CD4-positive, alpha-beta T cell treated with Interferon gamma for 1 hour (primary cell): Measurements from ENCODE around the gene PTGDS.

Experiments used
- DNase-seq: peaks from one replicate; pipeline ENCODE4 v3.0.0-alpha.2; 2020

Gene PTGDS

DNA sequence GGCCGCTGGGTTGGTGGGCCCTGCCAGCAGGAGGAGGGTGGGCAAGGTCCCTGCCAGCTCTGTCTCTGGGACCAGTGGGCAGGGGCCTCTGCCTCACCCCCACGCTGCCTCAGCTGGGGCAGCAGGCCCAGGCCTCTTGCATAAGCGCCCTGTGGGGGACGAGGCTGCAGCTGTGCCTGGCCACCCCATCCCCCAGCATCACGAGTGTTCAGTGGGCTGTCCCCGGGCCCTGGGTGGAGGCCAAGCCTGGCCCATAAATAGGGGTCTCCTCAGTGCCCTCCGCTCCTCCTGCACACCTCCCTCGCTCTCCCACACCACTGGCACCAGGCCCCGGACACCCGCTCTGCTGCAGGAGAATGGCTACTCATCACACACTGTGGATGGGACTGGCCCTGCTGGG lies at the start of gene PTGDS:
Gene PTGDS, plus strand, starts transcription at position 282 of the 400 bp plus-strand sequence. Its CDS starts 75 bp downstream, at position 357.
- DNase-seq, result no peak

DNA sequence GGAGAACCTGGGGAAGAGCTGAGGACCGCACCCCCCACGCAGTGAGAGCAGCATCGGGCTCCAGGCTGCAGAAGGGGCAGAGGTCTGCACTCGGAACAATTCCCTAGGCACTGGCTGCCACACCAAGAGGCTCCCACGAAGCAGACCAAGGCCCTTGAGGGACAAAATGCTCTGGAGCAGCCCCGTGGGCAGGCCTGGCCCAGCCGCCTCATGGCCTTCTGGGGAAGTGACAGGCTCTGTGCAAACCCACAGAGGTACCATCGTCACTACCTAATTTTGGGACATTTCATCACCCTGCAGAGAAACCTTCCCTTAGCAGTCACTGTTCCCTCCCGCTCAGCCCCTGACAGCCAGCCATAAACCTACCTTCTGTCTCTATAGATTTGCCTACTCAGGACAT lies 48.7 kb upstream of the PTGDS start:
- no peak for DNase-seq

DNA sequence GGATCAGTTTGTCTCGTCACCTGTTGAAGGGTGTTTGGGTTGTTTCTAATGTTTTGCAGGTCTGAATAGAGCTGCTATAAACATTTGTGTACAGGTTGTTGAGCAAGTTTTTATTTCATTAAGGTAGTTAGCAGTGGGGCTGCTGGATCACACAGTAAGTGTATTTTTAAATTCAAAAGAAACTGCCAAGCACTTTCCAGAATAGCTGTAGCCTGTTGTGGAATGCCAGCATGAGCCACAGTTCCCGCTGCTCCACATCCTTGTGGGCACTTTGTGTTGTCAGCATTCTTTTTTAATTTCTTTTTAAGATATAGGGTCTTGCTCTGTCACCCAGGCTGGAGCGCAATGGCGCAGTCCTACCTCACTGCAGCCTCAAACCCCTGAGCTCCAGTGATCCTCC lies 47.3 kb upstream of the PTGDS start:
- DNase-seq, result no peak

DNA sequence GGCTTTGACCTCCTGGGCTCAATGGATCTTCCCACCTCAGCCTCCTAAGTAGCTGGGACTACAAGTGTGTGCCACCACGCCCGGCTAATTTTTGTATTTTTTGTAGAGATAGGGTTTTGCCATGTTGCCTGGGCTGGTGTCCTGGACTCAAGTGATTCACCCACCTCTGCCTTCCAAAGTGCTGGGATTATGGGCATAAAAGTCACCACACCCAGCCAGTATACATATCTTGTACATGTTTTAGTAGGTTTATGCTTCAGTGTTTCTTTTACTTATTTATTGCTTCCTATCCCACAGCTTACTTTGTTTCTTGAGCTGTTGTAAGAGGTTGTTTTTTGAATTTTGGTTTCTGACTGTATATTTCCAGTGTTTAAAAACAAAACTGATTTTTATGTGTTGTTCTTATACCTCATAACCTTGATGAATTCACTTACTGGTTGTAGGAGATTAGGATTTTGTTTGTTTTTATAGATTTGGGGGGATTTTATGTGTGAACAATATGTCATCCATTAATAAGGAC lies 45.6 kb upstream of the PTGDS start:
- DNase-seq, result no peak

DNA sequence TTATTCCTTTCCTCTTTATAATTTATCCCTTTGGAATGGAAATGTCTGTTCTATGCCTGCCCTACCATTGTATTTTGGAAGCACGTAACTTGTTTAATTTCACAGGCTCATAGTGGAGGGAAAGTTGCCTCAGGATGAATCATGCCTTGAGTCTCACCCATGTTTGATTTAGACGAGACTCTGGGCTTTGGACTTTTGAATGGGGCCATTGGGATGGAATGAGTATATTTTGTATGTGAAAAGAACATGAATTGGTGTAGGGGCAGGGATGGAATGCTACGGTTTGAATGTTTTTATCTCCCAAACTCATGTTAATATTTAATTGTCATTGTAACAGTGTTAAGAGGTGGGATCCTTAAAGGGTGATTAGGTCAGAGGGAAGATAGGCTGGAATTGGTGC lies 43.0 kb upstream of the PTGDS start:
- no peak for DNase-seq

DNA sequence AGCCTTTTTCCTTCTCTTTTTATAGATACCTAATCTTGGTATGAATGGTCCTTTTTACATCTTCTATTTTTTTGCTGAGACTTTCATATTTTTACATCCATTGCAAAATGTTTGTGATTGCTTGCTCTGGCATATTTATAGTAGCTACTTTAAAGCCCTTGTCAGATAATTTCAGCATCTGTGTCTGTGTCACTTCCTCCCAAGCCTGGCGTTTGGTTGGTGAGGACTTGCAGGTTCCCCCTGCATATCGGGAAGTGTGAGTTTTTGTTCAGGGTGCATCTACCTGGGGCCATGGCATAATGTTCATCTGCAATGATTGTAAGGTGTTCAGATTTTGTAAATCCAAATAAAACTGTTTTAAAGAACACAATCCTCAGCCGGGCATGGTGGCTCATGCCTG lies 41.7 kb upstream of the PTGDS start:
- DNase-seq, result no peak

DNA sequence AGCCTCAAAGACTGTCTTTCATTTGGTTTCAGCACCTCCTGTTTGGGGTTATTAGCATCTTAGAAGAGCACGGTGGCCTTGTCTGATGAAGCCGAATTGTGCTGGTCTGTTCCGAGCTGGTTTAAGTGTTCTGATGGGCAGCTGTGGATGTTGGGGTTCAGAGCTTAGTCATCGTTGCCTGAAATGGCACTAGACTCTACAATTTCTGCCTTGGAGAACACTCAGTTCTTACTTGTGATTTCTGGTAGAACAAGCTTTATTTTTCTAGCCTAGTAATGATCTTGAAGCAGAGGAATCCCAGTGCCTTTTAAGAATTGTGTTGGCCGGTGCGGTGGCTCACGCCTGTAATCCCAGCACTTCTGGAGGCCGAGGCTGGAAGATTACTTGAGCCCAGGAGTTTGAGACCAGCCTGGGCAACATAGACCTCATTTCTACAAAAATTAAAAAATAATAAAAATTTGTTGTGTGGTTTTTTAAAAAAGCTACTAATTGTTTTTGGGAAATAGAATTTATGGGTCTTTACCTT lies 40.6 kb upstream of the PTGDS start:
- no peak for DNase-seq

DNA sequence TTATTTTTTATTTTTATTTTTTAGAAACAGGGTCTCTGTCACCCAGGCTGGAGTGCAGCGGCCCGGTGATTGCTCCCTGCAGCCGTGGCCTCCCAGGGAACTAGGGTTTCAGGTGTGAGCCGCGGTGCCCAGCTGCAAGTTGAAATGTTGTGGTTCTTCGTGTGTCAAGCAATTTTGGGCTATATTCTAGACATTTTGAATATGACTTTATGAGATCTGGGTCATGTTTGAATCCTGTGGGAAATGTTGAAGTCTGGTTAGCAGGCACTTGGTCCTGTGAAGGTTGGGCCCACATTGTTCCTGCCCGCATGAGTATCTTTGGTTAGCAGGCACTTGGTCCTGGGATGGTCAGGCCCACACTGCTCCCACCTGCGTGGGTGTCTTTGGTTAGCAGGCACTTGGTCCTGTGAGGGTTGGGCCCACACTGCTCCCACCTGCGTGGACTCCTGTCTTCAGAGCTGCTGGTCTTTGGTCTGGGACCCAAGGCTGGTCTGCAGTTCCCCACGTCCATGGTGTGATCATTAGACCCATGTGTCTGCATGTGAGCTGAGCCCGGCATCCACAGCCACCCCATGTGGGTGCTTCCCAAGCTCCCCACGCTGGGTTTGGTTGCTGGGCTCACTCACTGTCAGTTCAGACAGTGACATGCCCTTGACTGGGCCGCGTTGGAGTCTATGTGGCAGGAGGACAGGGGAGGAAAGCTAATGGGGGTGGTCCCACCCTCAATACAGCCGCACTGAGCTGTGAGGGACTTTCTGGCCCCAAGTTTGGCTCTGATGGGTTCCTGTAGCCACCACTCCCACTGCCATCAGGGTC lies 39.9 kb upstream of the PTGDS start:
- no peak for DNase-seq

DNA sequence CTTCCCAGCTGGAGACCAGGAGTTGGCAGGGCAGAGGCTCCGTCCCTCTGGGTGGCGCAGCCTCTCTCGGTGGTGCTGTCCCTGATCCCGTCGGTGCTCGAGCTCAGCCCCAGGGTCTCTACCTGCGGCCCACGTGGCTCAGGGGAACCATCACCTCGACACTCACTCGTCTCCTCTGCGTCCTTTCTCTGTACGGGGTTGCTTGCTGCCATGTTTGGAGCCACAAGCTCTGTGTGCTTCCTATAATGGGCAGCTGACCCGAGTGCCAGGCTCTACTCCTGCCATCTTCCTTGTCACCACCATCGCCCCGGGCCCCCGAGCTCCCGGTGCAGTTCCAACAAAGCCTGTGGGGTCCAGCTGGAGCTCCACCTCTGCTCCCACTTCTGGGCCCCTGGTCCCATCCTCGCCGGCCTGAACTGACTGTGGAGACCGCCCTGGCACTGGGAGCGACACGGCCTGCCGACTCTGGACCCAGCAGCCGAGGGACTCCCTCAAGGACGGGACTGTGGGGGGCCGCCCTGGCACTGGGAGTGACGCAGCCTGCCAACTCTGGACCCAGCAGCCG lies 37.8 kb upstream of the PTGDS start:
- DNase-seq, result no peak

DNA sequence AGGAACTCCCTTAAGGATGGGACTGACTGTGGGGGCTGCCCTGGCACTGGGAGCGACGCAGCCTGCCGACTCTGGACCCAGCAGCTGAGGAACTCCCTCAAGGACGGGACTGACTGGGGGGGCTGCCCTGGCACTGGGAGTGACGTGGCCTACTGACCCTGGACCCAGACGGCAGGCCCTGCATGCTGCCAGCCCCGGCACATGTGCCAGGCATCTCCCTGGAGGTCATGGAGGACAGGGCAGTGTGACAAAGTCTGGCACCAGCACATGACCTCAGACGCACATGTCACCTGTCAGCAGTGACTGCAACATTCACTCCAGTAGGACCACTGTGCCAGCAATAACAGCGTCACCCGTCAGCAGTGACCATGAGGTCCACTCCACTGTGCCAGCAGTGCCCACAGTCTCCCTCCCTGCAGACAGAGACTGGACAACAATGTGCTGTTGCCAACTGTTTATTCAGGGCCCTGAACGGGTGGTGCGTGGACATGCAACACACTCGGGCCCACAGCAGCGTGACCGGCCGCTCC lies 37.2 kb upstream of the PTGDS start:
- DNase-seq, result no peak

DNA sequence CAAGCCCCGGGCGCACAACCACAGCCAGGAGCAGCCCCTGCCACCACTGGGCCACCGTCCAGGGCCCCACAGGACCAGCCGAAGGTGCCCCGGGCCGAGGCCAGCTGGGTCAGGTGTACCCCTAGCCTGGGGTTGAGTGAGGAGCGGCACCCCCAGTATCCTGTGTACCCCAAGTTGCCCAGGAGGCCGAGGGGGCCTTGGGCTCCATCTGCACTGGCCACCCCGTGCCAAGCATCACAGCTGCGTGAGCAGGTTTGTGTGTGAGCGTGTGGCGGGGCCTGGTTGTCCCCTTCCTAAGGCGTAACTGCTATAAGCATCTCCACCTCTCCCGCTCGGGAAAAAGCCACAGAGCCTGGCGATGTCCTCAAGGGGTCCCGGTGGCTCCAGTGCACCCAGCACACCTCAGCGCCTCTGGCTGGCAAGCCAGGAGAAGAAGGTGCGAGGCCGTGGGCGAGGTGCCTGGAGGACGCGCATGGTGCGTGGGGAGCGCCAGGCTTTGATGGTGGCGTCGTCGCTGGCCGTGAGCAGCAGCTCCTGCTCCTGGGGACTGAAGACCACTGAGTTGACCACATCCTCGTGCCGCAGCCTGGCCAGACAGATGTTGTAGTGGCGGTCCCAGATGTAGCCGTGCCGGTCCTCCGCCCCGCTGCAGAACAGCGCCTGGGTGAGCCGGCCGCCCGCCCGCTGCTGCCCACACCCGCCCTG lies 36.6 kb upstream of the PTGDS start:
- DNase-seq, result no peak

DNA sequence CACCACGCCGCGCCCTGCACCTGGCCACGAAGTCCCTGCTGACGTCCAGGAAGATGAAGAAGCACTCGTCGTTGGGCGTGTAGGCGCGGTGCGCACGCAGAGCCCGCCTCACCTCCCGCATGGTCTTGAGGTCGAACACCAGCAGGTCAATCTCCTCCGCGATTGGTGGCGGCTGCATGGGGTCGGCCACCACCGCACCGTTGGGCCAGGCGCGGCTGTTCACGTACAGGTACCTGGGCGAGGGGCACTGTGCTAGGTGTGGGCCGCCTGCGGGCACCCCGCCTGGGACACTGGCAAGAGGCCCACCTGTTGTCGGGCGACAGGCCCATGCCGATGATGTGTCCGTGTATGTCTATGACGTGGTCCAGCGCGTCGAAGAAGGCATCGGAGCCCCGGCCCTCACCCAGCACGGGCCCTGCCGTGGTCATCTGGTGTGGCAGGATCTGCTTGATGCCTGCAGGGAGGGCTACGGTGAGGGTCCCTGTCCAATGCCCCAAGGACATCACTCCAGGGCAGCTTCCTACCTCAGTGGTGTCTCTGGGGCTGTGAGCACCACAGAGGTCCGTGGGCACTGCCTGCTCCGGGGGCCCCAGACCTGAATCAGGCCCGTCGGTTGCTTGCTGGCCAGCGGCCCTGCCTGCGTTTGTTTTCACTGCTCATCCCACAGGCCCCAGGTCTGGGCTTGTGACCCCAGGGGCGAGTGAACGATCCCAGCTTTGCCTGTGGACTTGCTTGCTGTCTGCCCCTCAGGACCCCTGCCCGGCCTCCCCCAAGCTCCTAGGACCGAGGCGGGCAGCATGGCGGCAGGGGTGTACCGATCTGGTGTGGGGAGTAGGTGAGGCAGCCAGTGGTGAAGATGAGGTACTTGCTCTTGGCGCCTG lies 35.8 kb upstream of the PTGDS start:
- DNase-seq, result no peak

DNA sequence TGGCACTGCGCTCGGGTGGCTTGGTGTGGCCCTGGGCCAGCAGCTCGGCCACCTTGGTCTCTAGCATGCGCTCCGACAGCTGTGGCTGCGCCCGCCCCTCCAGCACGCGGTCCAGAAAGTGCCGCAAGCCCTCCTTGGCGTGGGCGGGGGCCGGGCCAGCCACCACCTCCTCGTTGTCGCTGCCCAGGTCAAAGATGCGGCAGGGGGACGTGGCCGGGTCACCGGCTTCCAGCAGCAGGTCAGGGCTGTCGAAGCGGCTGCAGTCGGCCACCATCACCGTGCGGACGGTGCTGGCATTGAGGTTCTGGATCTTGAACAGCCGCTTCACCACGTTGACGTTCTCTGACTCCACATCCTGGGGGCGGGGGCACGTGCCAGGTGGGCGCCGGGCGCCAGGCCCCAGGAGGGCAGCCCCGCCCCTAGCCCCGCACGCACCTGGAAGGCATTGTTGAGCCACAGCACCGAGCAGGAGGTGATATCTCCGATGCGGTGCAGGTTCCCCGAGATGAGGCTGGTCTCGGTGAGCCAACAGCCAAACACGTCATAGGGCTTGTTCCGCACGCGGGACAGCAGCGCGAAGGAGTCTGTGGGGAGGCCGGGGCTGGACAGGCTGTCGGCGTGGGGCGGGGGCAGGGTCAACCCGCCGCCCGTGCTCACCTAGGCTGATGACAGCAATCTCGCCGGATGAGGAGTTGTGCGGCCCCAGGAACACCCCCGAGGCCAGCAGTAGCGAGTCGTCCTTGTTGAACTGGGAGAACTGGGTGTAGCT lies 35.0 kb upstream of the PTGDS start:
- no peak for DNase-seq

DNA sequence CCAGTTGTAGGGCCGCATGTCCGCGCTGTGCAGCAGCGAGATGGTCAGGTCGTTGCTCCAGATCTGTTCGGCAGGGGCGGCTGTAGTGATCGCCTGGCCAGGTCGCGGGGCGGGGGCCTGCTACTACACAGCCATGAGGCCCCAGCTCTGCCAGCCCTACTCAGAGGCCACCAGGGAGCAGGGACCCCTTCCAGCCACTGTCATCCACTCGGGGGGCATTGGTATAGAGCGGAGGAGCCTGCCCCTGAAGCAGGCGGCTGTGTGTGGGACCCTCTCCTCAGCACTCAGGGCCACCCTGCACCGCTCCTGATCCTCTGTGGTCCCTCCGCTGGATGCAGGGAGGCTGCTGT lies 34.4 kb upstream of the PTGDS start:
- no peak for DNase-seq

DNA sequence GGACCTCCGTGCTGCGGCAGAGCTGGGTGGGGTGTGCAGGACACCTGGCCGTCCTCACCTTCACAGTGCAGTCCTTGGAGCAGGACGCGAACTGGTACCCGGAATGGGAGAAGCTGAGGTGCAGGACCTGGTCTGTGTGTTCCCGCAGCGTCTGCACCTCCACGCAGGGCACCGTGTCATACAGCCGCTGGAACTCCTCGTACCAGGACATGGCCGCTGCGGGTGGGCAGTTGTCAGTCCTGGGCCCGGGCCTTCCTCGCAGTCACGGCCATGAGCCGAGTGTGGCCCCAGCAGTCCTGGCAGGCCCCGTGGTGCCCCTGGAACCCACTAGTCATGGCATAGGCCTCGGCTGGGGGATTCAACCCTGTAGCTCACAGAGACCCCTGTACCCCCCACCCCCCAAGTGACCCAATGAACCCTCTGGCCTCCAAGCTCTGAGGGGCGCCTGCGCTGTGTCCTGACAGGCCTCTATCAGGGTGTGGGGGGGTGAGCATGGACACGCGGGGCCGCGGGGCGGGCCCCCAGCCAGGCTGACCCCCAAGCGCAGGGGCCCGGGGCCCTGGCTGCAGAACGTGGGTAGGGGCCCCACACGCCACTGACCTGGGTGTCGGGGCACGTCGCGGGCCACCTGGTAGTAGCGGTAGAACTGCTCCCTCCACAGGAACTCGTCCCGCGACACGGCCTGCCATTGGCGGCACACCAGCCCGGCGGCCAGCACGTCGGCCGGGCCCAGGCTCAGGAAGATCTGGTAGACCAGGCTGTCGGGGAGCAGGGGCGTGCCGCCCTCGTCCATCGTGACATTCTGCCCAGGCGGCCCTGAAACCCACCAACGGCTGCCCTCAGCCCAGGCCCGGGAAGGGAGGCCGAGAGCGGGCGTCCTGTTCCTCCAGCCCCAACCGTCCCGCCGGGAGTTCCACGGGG lies 33.8 kb upstream of the PTGDS start:
- DNase-seq, result peak; percentile 8

DNA sequence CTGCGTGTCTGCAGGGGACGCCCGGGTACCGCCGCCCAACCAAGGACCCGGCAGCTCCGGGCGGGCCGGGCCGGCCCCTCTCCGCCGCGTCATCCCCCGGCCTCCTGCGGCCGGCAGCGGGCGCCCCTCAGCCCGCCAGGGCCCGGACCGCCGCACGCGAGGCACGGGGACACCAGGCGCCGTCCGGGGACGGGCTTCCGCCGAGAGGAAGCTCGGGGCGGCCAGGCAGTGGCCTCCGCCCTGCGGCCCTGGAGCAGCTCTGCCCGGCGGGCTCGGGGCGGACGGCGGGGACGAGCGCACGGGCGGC lies 33.1 kb upstream of the PTGDS start:
- DNase-seq, result no peak

DNA sequence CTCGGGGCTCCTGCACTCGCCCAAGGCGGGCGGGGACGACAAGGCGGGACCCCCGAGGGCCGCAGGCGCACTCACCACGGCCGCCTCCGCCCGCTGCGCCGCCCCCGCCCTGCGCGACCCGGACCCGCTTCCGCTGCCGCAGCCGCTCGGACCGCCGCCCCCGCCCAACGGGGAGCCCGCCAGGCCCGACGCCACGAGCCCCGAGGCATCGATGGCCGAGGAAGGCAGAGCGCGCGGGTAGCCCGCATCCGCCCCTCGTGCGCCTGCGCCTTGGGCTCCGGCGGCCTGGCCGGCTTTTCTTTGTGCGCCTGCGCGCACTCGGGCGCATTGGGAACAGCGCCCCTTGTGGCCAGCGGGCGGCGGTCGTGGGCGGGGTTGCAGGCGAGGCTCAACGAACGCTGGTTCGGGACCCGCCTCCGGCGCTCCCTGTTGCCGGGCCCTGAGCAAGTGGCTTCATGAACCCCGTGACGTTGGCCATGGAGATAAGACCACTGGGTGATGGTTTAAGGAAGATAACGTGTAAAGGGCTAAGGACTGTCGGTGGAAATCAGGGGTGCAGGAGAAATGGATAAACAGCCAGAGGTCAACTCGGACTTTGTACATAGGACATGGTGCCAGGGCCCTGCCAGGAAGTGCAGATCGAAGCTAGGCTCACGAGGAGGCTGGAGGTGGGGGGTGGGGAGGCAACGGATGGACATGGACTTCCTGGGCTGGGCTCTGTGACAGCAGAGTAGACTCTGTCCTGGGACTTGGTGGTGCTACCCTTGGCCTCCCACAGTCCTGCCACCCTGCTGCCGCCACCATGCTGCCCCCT lies 32.6 kb upstream of the PTGDS start, which contains the start of the genes C8G and FBXW5:
Gene C8G, plus strand, starts transcription at position 725 of the 814 bp plus-strand sequence. Its CDS starts 78 bp downstream, at position 803.
Gene FBXW5, minus strand, starts transcription at position 220 of the 814 bp plus-strand sequence. CDS start 655 bp downstream, outside the sequence.
- peak; percentile 94 for DNase-seq

DNA sequence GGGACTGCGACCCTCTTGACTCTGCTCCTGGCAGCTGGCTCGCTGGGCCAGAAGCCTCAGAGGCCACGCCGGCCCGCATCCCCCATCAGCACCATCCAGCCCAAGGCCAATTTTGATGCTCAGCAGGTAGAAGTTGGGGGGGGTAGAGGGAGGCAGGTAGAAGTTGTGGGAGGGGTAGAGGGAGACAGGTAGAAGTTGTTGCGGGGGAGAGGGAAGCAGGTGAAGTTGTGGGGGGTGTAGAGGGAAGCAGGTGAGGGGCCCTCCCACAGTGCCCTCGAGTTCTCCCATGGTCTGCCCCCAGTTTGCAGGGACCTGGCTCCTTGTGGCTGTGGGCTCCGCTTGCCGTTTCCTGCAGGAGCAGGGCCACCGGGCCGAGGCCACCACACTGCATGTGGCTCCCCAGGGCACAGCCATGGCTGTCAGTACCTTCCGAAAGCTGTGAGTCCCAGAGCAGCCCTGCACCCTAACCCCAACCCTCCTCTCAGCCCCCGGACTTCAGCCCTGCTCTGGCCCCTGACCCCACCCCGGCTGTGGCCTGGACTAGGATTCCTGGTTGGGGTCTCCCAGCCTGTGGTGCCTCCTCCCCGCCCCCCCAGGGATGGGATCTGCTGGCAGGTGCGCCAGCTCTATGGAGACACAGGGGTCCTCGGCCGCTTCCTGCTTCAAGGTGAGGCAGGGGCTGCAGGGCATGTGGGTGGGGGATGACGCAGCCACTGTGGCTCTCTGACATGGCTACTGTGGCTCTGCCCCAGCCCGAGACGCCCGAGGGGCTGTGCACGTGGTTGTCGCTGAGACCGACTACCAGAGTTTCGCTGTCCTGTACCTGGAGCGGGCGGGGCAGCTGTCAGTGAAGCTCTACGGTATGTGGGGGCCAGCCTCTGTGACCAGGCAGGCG lies 31.7 kb upstream of the PTGDS start:
- no peak for DNase-seq
